DOHH2 (cell line): Measurements from ENCODE around the gene TMTC3.

Experiments
- EZH2phosphoT487 ChIP-seq: fragments of 200-600 bp; sonication (generic); IDR thresholded peaks from 2 replicates; pipeline ENCODE4 v1.6.1; 2017; ENCODE audit warnings: borderline replicate concordance, mild to moderate bottlenecking, antibody characterized with exemption, low read length, moderate library complexity, mixed read lengths
- TF ChIP-seq, protein P1 (sequence below): fragments of 200-600 bp; sonication (generic); IDR thresholded peaks from one replicate; pipeline ENCODE4 v1.5.1; 2014; ENCODE audit warnings: antibody characterized with exemption, mild to moderate bottlenecking, low read depth, low read length; ENCODE audit not compliant: poor library complexity, severe bottlenecking

GRCh38 chr12:88144037-88144436 is 1.9 kb downstream of the TMTC3 start:
- TF ChIP-seq, protein P1, sequence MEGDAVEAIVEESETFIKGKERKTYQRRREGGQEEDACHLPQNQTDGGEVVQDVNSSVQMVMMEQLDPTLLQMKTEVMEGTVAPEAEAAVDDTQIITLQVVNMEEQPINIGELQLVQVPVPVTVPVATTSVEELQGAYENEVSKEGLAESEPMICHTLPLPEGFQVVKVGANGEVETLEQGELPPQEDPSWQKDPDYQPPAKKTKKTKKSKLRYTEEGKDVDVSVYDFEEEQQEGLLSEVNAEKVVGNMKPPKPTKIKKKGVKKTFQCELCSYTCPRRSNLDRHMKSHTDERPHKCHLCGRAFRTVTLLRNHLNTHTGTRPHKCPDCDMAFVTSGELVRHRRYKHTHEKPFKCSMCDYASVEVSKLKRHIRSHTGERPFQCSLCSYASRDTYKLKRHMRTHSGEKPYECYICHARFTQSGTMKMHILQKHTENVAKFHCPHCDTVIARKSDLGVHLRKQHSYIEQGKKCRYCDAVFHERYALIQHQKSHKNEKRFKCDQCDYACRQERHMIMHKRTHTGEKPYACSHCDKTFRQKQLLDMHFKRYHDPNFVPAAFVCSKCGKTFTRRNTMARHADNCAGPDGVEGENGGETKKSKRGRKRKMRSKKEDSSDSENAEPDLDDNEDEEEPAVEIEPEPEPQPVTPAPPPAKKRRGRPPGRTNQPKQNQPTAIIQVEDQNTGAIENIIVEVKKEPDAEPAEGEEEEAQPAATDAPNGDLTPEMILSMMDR: no peak
- no peak for TF ChIP-seq EZH2phosphoT487
